ENCODE results near the gene PTPRG.

PTPRG gene

DNA sequence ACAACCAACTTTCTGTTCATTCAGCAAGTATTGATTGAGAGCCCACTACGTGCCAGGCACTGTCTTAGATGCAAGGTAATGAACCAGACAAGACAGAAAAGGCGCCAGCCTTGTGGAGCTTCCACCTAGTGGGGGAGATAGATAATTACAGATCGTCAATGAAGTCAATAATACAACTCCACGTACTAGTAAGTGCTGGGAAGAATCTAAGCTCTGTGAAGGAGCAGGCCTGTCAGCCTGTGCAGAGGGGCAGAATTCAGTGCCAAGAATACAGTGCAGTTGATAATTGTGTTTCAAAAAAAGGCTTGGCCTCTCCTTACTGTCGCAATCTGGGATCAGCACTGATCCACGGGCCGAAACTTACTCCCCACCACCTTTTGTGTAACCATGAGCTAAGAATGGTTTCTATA lies 625.7 kb downstream of the PTPRG start:
- DNase-seq (ENCODE audit: low read depth), result no peak
- H3K4me3 ChIP-seq (ENCODE audit: low read depth, low read length), result no peak overlapping the region

GRCh38 chr3:62188681-62189375 lies 627.5 kb downstream of the PTPRG start:
- no peak overlapping the region for H3K4me3 ChIP-seq (ENCODE audit: low read depth, low read length)
- DNase-seq (ENCODE audit: low read depth), result peak; percentile 43

DNA sequence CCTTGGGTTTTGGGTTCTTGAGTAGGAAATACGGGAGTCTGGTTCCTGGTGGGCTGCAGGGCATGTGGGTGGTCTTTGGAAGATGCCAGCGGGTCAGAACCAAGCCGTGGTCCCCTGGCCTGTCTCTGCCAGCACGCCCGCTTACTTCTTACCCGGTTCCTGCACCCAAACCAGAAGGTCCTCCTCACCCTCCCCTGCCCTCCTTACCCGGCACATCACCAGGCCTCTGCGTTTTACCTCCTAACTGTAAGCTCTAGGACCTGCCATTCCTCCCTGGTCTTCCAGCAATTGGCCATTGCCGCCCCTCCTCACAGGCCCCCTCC lies 628.0 kb downstream of the PTPRG start:
- DNase-seq (ENCODE audit: low read depth), result no peak
- no peak overlapping the region for H3K4me3 ChIP-seq (ENCODE audit: low read depth, low read length)

DNA sequence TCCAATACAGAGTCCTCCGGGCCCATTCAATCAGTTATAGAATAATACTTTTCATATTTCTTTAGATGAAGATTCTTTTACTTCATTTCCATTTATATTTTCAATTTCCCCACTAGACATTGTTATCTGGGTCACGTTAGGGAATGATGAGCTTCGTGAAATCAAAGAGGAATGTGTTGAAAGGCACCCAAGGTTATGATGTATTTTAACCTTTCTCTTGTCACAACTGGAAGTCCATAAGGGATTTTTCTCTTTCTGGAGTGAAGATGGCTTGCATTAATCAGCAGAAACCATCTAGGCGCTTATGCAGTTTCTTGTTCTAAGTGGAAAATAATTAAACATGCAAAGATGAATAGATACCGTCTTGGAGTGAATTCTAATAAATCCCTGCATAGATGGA lies 631.5 kb downstream of the PTPRG start:
- no peak for DNase-seq (ENCODE audit: low read depth)
- H3K4me3 ChIP-seq (ENCODE audit: low read depth, low read length), result no peak overlapping the region

GRCh38 chr3:62193586-62194345 lies 632.4 kb downstream of the PTPRG start:
- no peak for DNase-seq (ENCODE audit: low read depth)

GRCh38 chr3:62197350-62198012 lies 636.1 kb downstream of the PTPRG start:
- no peak overlapping the region for H3K4me3 ChIP-seq (ENCODE audit: low read depth, low read length)
- no peak for DNase-seq (ENCODE audit: low read depth)

More at GRCh38 chr3:62193586-62194345, 632.4 kb downstream of the PTPRG start:
- H3K4me3 ChIP-seq (ENCODE audit: low read depth, low read length), result no peak overlapping the region

DNA sequence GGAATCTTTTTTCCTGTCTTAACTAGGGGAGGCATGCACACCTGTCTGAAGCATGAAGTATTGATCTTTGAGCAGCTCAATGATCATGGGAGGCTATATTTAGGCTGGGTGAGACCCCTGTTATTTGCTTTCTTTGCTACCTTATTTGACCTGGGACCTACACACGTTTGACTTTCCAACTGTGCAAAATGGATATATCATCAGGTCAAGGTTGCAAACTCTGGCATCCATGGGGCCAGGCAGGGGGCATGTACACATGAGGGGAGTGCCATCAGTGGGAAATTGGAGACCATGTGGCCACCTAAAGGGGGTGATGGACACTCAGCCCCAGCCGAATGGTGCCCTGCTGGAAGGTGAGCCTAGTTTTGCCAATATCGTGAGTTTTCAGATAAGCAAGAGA lies 637.8 kb downstream of the PTPRG start:
- DNase-seq (ENCODE audit: low read depth), result no peak
- no peak overlapping the region for H3K4me3 ChIP-seq (ENCODE audit: low read depth, low read length)

GRCh38 chr3:62201438-62202035 lies 640.2 kb downstream of the PTPRG start:
- H3K4me3 ChIP-seq (ENCODE audit: low read depth, low read length), result no peak overlapping the region
- DNase-seq (ENCODE audit: low read depth), result no peak

- DNase-seq (ENCODE audit: low read depth), result no peak
- no peak overlapping the region for H3K4me3 ChIP-seq (ENCODE audit: low read depth, low read length)
Observed at GRCh38 chr3:62203152-62203551, 641.8 kb downstream of the PTPRG start.

DNA sequence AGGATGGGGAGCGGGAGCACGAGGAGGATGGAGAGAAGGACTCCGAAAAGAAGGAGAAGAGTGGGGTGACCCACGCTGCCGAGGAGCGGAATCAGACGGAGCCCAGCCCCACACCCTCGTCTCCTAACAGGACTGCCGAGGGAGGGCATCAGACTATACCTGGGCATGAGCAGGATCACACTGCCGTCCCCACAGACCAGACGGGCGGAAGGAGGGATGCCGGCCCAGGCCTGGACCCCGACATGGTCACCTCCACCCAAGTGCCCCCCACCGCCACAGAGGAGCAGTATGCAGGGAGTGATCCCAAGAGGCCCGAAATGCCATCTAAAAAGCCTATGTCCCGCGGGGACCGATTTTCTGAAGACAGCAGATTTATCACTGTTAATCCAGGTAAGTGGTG lies 642.2 kb downstream of the PTPRG start:
- DNase-seq (ENCODE audit: low read depth), result no peak
- H3K4me3 ChIP-seq (ENCODE audit: low read depth, low read length), result no peak overlapping the region

- DNase-seq (ENCODE audit: low read depth), result no peak
Observed at GRCh38 chr3:62207197-62207596, 645.8 kb downstream of the PTPRG start.

GRCh38 chr3:62208385-62208784 lies 647.0 kb downstream of the PTPRG start:
- no peak for DNase-seq (ENCODE audit: low read depth)
- no peak overlapping the region for H3K4me3 ChIP-seq (ENCODE audit: low read depth, low read length)

More at GRCh38 chr3:62207197-62207596, 645.8 kb downstream of the PTPRG start:
- no peak overlapping the region for H3K4me3 ChIP-seq (ENCODE audit: low read depth, low read length)

GRCh38 chr3:62209101-62209500 lies 647.7 kb downstream of the PTPRG start:
- no peak for DNase-seq (ENCODE audit: low read depth)
- H3K4me3 ChIP-seq (ENCODE audit: low read depth, low read length), result no peak overlapping the region

GRCh38 chr3:62210011-62210410 lies 648.6 kb downstream of the PTPRG start:
- no peak for DNase-seq (ENCODE audit: low read depth)
- H3K4me3 ChIP-seq (ENCODE audit: low read depth, low read length), result no peak overlapping the region

DNA sequence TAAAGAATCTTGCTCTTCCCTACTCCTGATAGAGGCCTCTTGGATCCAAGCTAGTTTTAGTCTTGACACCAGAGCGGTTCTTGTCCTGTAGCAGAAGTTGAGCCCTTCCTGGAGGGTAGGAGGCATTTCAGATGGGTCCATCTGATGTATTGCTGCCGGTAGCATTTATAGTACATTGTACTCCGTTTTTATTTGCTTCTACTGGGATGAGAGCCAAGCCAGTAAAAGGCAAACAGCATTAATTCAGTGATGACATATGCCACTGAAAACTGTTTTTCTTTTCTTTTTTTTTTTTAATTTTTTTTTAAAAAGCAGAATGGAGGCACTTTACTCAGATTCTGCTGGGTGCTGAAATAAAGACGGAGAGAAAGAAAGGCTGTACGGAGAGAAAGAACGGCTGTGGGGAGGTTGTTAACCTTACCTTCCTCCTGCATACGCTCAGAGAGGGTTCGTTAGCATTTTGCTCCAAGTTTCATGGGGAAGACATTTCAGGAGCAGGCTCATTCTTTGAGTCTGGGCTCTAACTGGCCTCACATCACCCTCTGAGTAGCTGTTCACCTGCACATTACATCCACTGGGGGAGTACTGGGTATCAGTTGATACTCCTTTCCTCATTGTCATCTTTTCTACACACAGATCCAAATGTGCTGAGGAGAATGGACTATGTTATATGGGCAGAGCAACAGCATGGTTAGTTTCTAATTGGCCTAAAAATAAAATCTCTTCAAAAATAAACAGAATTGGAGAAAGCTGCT lies 650.5 kb downstream of the PTPRG start:
- DNase-seq (ENCODE audit: low read depth), result no peak
- H3K4me3 ChIP-seq (ENCODE audit: low read depth, low read length), result no peak overlapping the region

DNA sequence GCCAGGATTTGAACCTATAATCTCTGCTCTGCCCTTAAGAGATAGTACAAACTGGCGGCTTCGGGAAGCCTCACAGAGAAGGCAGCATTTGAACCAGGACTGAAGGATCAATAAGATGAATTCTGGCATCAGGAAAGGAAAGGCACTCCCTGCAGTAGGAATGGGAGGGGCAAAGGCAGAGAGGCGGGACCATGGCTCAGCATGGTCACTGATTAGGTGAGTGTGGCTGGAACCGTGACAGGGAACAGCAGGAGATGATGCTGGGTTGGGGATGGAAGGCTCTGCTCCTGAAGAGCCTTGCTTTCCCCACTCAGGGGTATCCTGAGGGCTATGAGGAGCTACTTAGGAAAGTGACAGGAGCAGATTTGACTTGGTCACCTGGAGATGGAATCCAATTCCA lies 653.5 kb downstream of the PTPRG start:
- no peak overlapping the region for H3K4me3 ChIP-seq (ENCODE audit: low read depth, low read length)
- no peak for DNase-seq (ENCODE audit: low read depth)

- DNase-seq (ENCODE audit: low read depth), result no peak
- H3K4me3 ChIP-seq (ENCODE audit: low read depth, low read length), result no peak overlapping the region
Observed at GRCh38 chr3:62220616-62221015, 659.2 kb downstream of the PTPRG start.

DNA sequence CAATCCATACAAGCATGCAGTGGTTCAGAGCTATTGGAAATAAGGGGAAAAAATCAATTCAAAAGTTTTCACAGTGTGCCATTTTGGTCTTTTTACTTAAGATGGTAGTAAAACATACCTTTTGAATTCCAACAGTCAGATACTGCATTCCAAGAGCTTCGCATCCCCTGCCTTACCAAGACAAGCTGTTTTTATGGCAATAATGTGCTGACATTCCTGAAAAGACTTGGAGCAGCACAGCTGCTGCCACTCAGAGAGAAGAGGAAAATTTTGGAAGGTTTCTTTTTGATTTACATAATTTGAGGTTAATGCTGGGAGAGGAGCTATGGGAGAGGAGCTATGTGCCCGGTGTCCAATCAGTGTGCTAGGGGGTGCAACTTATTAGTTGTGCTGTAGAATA lies 663.7 kb downstream of the PTPRG start:
- no peak overlapping the region for H3K4me3 ChIP-seq (ENCODE audit: low read depth, low read length)
- no peak for DNase-seq (ENCODE audit: low read depth)

GRCh38 chr3:62226601-62227339 lies 665.4 kb downstream of the PTPRG start:
- DNase-seq (ENCODE audit: low read depth), result no peak
- no peak overlapping the region for H3K4me3 ChIP-seq (ENCODE audit: low read depth, low read length)
